Measurements from ENCODE around the gene IFI27L1.

GRCh38 chr14:94117856-94118255 lies 36.7 kb downstream of the IFI27L1 start:
- TF ChIP-seq EP300 (IDR thresholded peaks at IDR 0.05) = no peak
- no peak for TF ChIP-seq CTCF (IDR thresholded peaks at IDR 0.05)
